NCI-H2081 treated with DMSO at 0.1 percent for 48 hours (cell line): ENCODE data around the gene EMC8.

Experiments
- DNase-seq: peaks from one replicate; lab custom pipeline; 2025; lab: John Stamatoyannopoulos, UW

Gene EMC8

GRCh38 chr16:85729452-85730185 is 69.7 kb downstream of the EMC8 start:
- DNase-seq, result no peak

GRCh38 chr16:85728879-85729278 is 70.5 kb downstream of the EMC8 start:
- DNase-seq, result no peak
